HG02852 (cell line): ENCODE measurements around the gene EVL.

Experiments
- ATAC-seq: cut with Tn5 transposase; IDR thresholded peaks from one replicate; pipeline ENCODE4 v1.9.1; 2021; ENCODE audit warnings: mild to moderate bottlenecking, moderate library complexity; ENCODE audit not compliant: unreplicated experiment

Gene EVL

DNA sequence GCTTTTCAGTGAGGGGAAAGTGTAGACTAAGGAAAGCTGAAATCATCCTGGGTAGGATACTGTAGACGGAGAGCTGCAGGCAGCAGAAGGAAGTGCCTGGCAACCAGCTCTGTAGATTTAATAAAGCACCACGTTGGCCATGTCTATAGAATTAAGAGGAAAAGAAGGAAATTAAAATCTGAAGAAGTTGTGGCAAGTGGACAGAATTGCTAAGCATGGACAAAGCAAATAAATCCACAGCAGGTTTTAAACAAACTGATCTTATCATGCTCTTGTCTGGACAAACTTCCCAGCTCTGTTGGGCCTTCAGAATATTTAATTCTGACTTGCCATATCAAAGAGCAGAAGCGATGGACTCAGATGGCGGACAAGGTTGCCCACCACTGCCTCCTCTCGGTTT is 27.2 kb upstream of the EVL start:
- no peak for ATAC-seq

DNA sequence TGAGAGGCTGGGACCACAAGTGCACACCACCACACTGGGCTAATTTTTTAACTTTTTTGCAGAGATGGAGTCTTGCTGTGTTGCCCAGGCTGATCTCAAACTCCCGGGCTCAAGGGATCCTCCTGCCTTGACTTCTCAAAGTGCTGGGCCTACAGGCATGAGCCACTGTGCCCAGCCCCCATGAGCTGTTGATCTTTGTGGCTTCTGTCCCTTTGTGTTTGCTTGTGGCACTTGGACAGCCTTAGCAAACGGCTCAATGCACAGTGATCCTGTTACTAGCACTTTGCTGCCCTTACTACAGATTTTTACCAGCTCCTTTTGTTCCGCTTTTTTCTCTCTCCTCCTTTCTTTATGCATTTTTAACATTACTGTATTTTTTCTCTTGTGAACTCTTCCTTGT is 25.3 kb upstream of the EVL start:
- ATAC-seq = no peak

DNA sequence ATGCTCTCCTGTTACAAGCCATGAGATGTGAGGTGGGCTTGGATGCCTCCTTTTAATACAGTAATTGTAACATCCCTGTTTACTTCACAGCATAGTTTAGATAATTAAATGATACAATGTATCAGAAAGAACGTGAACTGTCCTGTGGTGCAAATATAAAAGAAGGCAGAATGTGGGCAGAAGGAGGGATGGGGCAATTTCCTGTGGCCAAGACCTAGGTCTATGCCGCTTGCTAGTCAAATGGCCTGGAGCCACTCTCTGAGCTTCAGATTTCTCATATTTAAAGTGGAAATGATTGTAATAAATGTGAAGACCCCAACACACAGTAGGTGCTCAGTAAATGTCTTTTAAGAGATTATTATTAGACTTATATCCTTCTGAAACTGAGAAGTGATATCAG is 24.0 kb upstream of the EVL start:
- no peak for ATAC-seq

DNA sequence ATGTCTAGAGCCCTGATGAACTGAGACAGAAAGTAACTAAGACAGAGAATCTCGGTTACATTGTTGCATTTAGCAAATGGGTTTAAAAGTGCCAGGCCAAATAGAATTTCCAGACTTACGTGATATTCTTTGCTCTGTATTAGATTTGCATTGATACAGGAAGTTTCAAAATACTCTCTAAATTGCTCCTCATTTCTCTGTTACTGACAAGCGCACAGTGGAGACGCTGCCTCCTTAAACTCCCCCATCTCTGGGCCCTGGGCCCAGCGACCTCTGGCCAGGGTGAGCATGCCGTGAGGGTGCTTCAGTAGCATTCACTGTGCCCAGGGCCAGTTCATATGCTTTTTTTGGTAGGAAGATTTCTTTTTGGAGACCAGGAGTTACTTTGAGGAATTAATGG is 22.9 kb upstream of the EVL start:
- ATAC-seq = no peak

DNA sequence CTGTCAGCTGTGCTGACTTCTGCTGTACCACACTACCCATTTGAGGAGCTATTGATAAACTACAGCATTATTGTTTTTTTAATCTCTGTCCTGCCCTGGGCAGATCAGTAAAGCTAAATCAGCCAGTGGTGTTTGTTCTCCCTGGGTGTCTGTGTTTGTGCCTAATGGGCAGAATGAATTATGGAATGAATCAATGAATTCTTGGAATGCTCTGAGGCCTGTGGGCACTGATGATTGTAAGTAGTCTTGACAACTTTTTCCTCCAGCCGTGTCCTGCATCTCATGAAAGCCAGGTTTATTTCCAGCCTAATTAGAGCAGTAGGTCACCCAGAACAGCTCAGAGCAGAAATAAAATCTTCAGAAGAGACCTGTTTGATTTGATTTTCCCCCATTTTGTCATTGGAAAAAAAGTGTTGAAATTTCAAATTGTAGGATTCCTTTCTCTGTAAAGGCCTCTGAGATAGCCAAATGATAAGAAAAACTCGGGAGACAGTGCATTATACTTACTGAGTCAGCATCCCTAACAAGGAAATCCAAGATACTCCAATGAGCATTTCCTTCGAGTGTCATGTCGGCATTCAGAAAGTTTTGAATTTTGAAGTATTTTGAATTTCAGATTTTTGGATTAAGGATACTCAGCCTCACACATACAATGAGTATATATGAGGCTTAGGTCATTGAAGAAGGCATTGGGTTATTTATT is 19.4 kb upstream of the EVL start:
- ATAC-seq = no peak

DNA sequence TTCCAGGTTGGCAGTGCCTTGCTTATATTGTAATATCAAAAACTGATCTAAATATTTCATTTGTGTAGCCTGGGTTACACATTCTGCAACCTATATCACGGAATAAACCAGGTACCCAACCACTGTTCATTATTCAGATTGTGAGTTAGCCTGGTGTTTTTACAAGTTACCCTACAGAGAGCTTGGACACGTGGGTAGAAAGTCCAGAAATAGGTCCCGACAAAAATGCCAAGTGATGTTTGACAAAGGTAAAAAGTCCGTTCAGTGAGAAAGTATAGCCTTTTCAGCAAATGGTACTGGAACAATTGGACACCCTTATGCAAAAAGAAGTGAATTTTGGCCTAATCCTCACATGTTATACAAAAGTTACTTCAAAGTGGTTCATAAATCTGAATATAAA is 17.6 kb upstream of the EVL start:
- ATAC-seq = no peak

DNA sequence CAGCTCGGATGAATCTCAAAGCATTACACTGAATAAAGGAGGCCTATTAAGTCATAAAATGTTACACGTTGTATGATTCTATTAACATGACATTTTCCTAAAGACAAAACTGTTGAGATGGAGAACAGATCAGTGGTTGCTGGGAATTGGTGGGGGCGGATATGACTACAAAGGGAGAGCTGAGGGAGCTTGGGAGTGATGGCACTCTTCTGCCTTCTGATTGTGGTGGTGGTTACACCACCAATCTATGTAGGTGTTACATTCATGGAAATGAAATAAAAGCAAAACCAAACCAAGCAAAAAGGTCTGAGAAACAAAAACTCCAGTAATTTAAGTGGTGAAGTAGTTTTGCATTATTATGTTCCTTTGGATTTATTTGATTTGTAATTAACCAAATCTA is 16.4 kb upstream of the EVL start:
- no peak for ATAC-seq

DNA sequence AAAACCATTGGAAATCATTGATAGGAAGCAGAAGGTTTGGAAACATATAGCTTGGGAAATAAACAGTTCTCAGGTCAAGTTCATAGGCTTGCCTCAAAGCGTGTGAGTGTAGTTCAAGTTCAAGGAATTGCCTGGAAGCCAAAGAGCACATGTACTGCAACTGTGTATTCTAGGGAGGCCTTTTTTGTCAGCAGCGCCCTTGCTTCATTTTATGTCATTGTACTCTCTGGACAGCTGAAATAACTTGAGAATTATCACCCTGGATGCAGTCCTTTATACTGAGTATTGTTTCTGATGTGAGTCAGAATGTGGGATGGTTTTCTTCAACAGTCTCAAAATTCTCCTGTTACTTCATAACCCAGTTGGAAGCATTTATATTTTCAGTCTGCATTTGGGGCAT is 16.0 kb upstream of the EVL start:
- ATAC-seq = no peak

GRCh38 chr14:100051103-100051502 is 14.1 kb upstream of the EVL start:
- no peak for ATAC-seq

GRCh38 chr14:100051543-100051942 is 13.7 kb upstream of the EVL start:
- no peak for ATAC-seq

- no peak for ATAC-seq
Observed at GRCh38 chr14:100052819-100053218, 12.4 kb upstream of the EVL start.

DNA sequence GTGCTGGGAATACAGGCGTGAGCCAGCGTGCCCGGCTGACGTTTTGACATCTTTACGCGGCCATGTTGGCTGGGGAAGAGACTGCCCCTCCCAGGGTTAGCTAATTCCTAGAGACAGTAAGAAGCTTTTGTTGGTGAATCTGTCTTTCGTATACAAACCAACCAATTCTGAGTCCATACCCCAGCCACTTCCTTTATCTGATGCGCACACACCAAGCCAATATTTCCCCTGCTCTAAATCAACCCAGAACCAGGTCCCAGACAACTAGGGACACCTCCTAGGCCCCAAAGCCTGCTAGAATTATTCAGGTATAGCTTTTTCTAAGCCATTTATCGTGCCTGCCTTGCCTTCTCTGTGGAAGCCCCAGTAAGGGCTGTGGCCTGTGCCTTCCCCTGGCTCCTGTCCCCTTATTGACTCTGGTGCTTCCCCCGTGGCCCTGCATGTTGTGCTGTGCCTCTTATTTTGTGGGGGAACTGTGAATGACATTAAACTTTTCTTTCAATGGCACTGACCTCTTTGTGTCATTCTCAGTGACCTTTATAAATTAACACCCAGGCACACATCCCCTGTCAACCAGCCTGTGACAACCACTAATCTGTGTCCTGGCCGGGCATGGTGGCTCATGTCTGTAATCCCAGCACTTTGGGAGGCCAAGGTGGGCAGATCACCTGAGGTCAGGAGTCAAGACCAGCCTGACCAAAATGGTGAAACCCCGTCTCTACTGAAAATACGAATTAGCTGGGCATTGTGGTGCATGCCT is 10.7 kb upstream of the EVL start:
- ATAC-seq = no peak

GRCh38 chr14:100056431-100056830 is 8.8 kb upstream of the EVL start:
- ATAC-seq = no peak

GRCh38 chr14:100056964-100057795 is 8.0 kb upstream of the EVL start:
- ATAC-seq = no peak

DNA sequence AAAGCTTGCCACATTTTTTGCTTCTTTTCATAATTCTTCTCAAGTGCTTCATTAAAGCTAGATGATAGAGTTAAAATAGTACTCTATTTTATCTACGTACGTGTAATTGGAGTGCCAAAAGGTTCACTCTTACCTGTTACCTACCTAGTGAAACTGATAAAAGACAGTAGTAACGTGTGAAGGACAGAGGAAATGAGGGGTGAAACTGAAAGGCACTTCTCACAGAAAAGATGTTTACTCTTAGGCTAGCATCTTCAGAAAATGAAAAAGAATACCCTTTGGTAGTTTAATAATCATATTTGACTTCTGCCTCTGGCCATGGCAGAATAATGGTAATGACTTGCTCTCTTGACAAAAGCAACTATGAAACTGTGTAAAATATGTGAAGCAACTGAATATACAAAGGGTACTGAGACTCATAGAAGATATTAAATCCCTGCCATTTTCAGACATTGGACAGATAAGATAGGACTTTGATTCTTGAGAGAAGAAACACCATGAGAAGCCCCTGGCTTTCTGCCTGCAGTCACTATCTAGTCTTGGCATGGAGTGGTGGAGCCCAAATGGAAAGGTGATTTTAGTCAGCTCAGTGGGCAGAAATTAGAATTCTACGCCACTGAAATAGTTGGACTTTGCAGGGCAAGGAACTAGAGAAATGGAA is 6.3 kb upstream of the EVL start:
- peak; percentile 76 for ATAC-seq

DNA sequence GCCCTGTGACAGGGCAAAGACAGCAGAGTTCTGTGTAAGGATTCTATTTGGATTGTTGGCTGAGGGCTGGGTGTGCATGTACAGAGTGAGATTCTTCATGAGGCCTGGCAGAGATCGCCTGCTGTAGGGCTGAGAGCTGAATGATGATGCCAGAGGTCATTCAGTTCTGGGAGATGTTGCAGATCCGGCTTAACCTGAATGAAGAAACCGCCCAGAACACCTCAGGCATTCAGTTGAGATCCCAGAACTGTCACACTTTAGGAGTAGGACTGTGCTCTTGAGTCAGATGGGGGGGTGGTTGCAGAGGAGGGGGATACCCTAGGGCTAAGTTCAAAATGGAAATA is 5.8 kb upstream of the EVL start:
- ATAC-seq = no peak

DNA sequence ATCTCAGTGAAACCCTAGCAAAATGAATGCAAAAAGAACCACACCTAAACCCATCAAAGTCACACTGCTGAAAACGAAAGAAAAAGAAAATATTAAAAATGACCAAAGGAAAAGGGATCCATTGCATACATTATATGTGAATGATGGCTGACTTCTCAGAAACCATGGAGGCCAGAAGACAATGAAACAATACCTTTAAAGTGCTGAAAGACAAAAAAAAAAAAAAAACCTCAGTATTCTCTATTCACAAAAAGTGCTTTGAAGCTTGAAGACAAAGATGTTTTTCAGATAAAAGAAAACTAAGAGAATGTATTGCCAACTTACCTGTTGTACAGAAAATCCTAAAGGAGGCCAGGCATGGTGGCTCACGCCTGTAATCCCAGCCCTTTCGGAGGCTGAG is 4.5 kb upstream of the EVL start:
- no peak for ATAC-seq

GRCh38 chr14:100062590-100062989 is 2.6 kb upstream of the EVL start:
- no peak for ATAC-seq

- no peak for ATAC-seq
Observed at GRCh38 chr14:100063314-100063941, 1.8 kb upstream of the EVL start.

DNA sequence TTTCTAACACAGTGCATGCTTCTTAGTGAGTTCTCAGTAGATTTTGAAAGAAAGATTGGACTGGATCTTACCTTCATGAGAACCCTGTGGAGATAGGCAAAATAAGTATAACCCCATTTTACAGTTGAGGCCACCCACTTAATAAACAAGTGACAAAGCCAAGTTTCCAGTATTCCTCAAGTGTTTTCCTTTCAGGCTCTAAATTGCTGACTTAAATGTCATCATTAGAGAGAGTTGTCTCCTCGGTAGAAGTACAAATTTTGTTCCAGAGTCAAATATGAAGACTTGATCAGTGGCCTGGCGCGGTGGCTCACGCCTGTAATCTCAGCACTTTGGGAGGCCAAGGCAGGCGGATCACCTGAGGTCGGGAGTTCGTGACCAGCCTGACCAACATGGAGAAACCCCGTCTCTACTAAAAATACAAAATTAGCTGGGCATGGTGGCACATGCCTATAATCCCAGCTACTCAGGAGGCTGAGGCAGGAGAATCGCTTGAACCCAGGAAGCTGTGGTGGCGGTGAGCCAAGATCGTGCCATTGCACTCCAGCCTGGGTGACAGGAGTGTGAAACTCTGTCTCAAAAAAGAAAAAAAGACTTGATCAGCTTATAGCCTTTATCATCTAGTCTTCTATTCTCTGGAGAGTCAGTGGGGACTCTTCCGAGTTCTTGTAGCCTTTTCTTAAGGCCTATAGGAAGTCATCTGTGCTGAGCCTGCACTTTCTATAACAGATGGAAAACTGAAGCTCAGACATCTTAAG is 708 bp upstream of the EVL start:
- ATAC-seq = peak; percentile 8
